ENCODE measurements around the gene SMCP.

DNA sequence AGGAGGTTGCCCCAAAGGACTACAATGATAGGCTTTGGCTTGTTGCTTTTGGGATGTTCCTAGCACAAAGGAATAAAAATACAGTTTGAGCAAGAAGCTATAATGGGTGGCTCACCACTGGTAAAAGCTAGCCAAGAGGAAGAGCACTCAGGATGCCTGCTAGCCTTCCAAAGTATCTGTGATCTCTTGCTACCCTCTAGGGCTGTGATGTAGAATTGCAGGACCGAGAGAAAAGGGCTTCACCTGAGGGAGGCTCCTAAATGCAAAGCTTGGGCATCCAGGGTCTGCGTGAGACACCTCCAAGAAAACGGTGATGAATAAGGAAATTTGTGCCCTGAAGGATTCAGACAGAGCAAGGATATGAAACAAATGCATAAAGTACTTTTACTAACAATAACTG lies 48.0 kb downstream of the SMCP start:
- TF ChIP-seq, protein P1, sequence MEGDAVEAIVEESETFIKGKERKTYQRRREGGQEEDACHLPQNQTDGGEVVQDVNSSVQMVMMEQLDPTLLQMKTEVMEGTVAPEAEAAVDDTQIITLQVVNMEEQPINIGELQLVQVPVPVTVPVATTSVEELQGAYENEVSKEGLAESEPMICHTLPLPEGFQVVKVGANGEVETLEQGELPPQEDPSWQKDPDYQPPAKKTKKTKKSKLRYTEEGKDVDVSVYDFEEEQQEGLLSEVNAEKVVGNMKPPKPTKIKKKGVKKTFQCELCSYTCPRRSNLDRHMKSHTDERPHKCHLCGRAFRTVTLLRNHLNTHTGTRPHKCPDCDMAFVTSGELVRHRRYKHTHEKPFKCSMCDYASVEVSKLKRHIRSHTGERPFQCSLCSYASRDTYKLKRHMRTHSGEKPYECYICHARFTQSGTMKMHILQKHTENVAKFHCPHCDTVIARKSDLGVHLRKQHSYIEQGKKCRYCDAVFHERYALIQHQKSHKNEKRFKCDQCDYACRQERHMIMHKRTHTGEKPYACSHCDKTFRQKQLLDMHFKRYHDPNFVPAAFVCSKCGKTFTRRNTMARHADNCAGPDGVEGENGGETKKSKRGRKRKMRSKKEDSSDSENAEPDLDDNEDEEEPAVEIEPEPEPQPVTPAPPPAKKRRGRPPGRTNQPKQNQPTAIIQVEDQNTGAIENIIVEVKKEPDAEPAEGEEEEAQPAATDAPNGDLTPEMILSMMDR (conservative IDR thresholded peaks at IDR 0.05; ENCODE audit: low read length): peak; percentile 64
- no peak for TF ChIP-seq EZH2phosphoT487 (IDR thresholded peaks at IDR 0.05; ENCODE audit: borderline replicate concordance)
